SK-N-SH (cell line): Measurements from ENCODE around the gene GRB10. TPM values are rescaled to one million over a fixed set of nuclear protein-coding genes. Genes with fewer than 3 reads are reported as not detected.

ENCODE experiments used
- CTCF ChIA-PET: fragments of 300-600, 350-600 bp; formaldehyde crosslinking; extraction: SDS; loops from one replicate; lab custom pipeline; 2021; lab: Yijun Ruan, JAX
- POLR2A ChIA-PET: fragments of 350-600 bp; sonication (Branson Sonifier 250); formaldehyde crosslinking; extraction: SDS; loops from one replicate; lab custom pipeline; 2020; ENCODE audit warnings: antibody characterized with exemption, inconsistent platforms; lab: Yijun Ruan, JAX
- DNase-seq: peaks from one replicate; pipeline ENCODE4 v3.0.0; 2012
- H2AFZ ChIP-seq: fragments of 200-600 bp; sonication (generic); 2 replicates; pipeline ENCODE4 v1.8.1; 2016; ENCODE audit warnings: antibody characterized with exemption, mild to moderate bottlenecking, low read depth
- H3F3A ChIP-seq: fragments of 200-600 bp; sonication (generic); replicated peaks from 2 replicates; pipeline ENCODE3; 2016; ENCODE audit warnings: antibody characterized with exemption, mild to moderate bottlenecking; ENCODE audit not compliant: insufficient read depth
- H3K27ac ChIP-seq, 2 experiments: fragments of 200-500 bp in 1 of 2; fragments of 200-600 bp in 1 of 2; sonication (Bioruptor generic) in 1 of 2; sonication (generic), shearing (Covaris generic) in 1 of 2; 2 replicates each; pipeline versions ENCODE4 v1.5.1 to v1.6.1; 2014 to 2016; ENCODE audit warnings: low read depth in 2 of 2, inconsistent platforms in 1 of 2, low read length in 1 of 2, mild to moderate bottlenecking in 1 of 2, mixed read lengths in 1 of 2
- H3K27me3 ChIP-seq: fragments of 200-600 bp; sonication (generic), shearing (Covaris generic); 2 replicates; pipeline ENCODE4 v1.6.1; 2016; ENCODE audit warnings: mixed run types; ENCODE audit not compliant: insufficient read depth
- H3K36me3 ChIP-seq, 2 experiments: fragments of 200-500 bp in 1 of 2; fragments of 200-600 bp in 1 of 2; sonication (Bioruptor generic) in 1 of 2; sonication (generic) in 1 of 2; replicated peaks in 1 of 2; 2 replicates each; pipeline versions ENCODE3 to v1.5.1; 2014 to 2016; ENCODE audit warnings: low read length in 1 of 2, mild to moderate bottlenecking in 1 of 2; ENCODE audit not compliant: insufficient read depth in 2 of 2, control insufficient read depth in 1 of 2
- H3K4me1 ChIP-seq, 2 experiments: fragments of 200-500 bp in 1 of 2; fragments of 200-600 bp in 1 of 2; sonication (Bioruptor generic) in 1 of 2; sonication (generic), shearing (Covaris generic) in 1 of 2; 2 replicates each; pipeline versions ENCODE4 v1.5.1 to v1.6.1; 2014 to 2016; ENCODE audit warnings: low read depth in 1 of 2, low read length in 1 of 2, mixed run types in 1 of 2; ENCODE audit not compliant: insufficient read depth in 2 of 2, control insufficient read depth in 1 of 2
- H3K4me2 ChIP-seq: fragments of 200-600 bp; sonication (generic), shearing (Covaris generic); 2 replicates; pipeline ENCODE4 v1.6.1; 2017; ENCODE audit warnings: mixed run types
- H3K4me3 ChIP-seq, 2 experiments: fragments of 200-500 bp in 1 of 2; fragments of 200-600 bp in 1 of 2; sonication (Bioruptor generic) in 1 of 2; sonication (generic), shearing (Covaris generic) in 1 of 2; 2 replicates each; pipeline versions ENCODE4 v1.5.1 to v1.8.1; 2014 to 2016; ENCODE audit warnings: low read depth in 2 of 2, inconsistent platforms in 1 of 2, low read length in 1 of 2, mild to moderate bottlenecking in 1 of 2, mixed read lengths in 1 of 2, moderate library complexity in 1 of 2
- H3K79me2 ChIP-seq: fragments of 200-600 bp; sonication (generic); 2 replicates; pipeline ENCODE4 v1.8.1; 2017; ENCODE audit warnings: mild to moderate bottlenecking; ENCODE audit not compliant: insufficient read depth
- H3K9ac ChIP-seq: fragments of 200-600 bp; sonication (generic); 2 replicates; pipeline ENCODE4 v1.6.1; 2017; ENCODE audit warnings: mixed run types
- H3K9me2 ChIP-seq: fragments of 200-600 bp; sonication (generic); 2 replicates; pipeline ENCODE4 v1.6.1; 2017; ENCODE audit warnings: mixed run types
- H3K9me3 ChIP-seq: fragments of 200-600 bp; sonication (generic); 2 replicates; pipeline ENCODE4 v1.6.1; 2017; ENCODE audit warnings: mixed run types, mild to moderate bottlenecking, moderate library complexity
- H4K20me1 ChIP-seq: fragments of 200-600 bp; sonication (generic); 2 replicates; pipeline ENCODE4 v1.6.1; 2017; ENCODE audit warnings: mild to moderate bottlenecking, mixed run types; ENCODE audit not compliant: insufficient read depth
- ELF1 ChIP-seq: IDR thresholded peaks from 2 replicates; pipeline ENCODE4 v1.4.0; 2012
- EZH2phosphoT487 ChIP-seq: fragments of 200-600 bp; sonication (generic); IDR thresholded peaks from 2 replicates; pipeline ENCODE4 v1.6.1; 2017; ENCODE audit warnings: low read depth, mixed run types, mild to moderate bottlenecking, antibody characterized with exemption, moderate library complexity, borderline replicate concordance
- FOXJ3 ChIP-seq: sonication (generic); formaldehyde crosslinking; IDR thresholded peaks from 2 replicates; pipeline ENCODE4 v1.5.1; 2020; ENCODE audit warnings: mild to moderate bottlenecking, missing genetic modification reagents
- FOXM1 ChIP-seq: IDR thresholded peaks from 2 replicates; pipeline ENCODE4 v1.4.0; 2012; ENCODE audit warnings: low read depth, mild to moderate bottlenecking
- RCOR1 ChIP-seq: fragments of 150-350 bp; IDR thresholded peaks from 2 replicates; pipeline ENCODE4 v1.6.1; 2017; ENCODE audit warnings: antibody characterized with exemption, low read length
- SIN3A ChIP-seq: IDR thresholded peaks from 2 replicates; pipeline ENCODE4 v1.6.1; 2012; ENCODE audit warnings: low read depth, mild to moderate bottlenecking, low read length, moderate library complexity, borderline replicate concordance
- WGBS: methylation state at CpG from one replicate; pipeline ENCODE4 v1.1.6; 2017; ENCODE audit warnings: low lambda C conversion rate; 5-methylcytosine and 5-hydroxymethylcytosine counted together
- polyA plus RNA-seq, 3 experiments: library from polyadenylated mRNA; depleted of rRNA; stranded (reverse); fragments of >200 nt; gene quantifications; 2 replicates each; pipeline ENCODE4 v1.2.3, GENCODE V29; 2012
- TF ChIP-seq, protein P1 (sequence below): fragments of 150-350 bp; IDR thresholded peaks from 2 replicates; pipeline ENCODE4 v1.6.1; 2017; ENCODE audit warnings: antibody characterized with exemption, low read length, low read depth, borderline replicate concordance
- TF ChIP-seq, protein P2 (sequence below): fragments of 150-350 bp; IDR thresholded peaks from 2 replicates; pipeline ENCODE4 v1.6.1; 2016; ENCODE audit warnings: mild to moderate bottlenecking, low read depth, low read length
- TF ChIP-seq, protein P3 (sequence below): fragments of 200-600 bp; sonication (generic); IDR thresholded peaks from 2 replicates; pipeline ENCODE4 v1.6.1; 2017; ENCODE audit warnings: antibody characterized with exemption, mild to moderate bottlenecking, moderate library complexity

Gene GRB10
- polyA plus RNA-seq, 1 of the 3 experiments (the other 2 are of a cell fraction): 5.1 TPM

DNA sequence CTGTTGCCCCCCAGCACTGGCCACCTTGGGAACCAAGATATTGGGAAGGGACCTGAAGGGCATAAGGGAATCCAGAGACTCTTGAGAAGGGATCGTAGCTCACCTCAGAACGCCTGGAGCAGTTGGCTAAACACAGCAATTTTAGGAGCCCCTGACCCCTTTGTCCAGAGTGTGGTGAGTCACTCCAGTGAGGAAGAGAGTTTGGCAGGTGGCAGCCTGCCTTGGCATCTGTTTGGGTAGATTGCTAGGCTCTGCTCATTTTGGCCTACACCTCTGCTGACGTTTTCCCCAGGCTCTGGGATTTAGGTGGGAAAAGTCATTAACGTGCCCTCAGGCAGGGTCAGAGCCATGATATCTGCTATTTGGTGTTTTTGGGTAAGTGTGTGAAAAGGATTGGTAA is 100.6 kb downstream of the GRB10 start:
- ChIA-PET CTCF (interaction anchor here (1.1 to 11.9 kb wide), 4 partner anchors 9 to 213 kb away, joined by 3 to 157 read pairs (median 19); no protein-coding TSS in a partner anchor), POLR2A (no interaction called here)
- Histone ChIP-seq H4K20me1 (peaks cover 79% of the 10 kb centered on the region), H3K9me2 (no peaks in the 10 kb centered on the region), H3K9me3 (no peaks in the 10 kb centered on the region), H2AFZ (no peak overlapping the region), H3K27ac (no peak overlapping the region), H3K36me3 (peaks cover 0 to 12% of the 10 kb centered on the region in 2 experiments), H3K27me3 (no peaks in the 10 kb centered on the region), H3K4me2 (no peak overlapping the region), H3K9ac (no peak overlapping the region), H3K4me3 (no peak overlapping the region), H3K4me1 (peaks cover 0 to 11% of the 10 kb centered on the region in 2 experiments; a peak in 2 of 4 replicates), H3F3A (peaks cover 6% of the 10 kb centered on the region), H3K79me2 (peaks cover 62% of the 10 kb centered on the region)
- no peak for DNase-seq
- WGBS: 35% methylated on average over 4 of the region's 4 CpGs
- no peak for TF ChIP-seq FOXJ3

DNA sequence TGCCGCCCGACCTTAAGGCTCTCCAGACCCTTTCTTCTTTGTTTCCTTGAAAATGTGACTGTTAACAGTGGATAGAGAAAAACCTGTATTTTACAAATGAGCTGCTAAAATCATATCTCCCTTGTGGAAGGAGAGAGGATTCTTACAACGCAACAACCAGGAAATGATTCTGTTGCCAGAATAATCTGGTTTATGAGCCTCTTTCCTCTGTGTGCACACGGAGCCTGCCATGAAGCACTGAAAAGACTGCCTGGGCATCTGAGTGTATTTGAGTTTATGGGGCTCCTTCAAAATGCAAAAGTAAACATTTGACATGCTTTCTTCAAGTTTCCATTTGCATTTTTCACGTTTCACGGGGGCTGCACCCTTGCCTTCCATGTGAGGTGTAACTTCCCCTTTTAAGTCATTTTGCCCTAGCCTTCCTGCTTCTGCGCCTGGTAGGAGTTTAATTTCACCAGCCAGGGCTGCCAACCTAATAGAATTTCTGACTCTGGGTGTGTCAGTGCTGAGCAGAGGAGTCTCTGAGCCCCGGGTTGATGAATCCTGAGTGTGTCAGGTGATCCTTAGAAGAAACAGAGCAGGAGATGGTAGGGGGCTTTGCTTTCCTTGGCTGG is 101.2 kb downstream of the GRB10 start:
- peaks cover 83% of the 10 kb centered on the region for H4K20me1 ChIP-seq
- H3K4me2 ChIP-seq: no peak overlapping the region
- no peak overlapping the region for H3K9ac ChIP-seq
- no peaks in the 10 kb centered on the region for H3K27me3 ChIP-seq
- no peak overlapping the region for H3K27ac ChIP-seq
- TF ChIP-seq RCOR1 (no peak), SIN3A (no peak), ELF1 (no peak), FOXM1 (no peak), EZH2phosphoT487 (no peak)
- TF ChIP-seq, protein P1, sequence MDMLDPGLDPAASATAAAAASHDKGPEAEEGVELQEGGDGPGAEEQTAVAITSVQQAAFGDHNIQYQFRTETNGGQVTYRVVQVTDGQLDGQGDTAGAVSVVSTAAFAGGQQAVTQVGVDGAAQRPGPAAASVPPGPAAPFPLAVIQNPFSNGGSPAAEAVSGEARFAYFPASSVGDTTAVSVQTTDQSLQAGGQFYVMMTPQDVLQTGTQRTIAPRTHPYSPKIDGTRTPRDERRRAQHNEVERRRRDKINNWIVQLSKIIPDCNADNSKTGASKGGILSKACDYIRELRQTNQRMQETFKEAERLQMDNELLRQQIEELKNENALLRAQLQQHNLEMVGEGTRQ: no peak
- TF ChIP-seq, protein P2, sequence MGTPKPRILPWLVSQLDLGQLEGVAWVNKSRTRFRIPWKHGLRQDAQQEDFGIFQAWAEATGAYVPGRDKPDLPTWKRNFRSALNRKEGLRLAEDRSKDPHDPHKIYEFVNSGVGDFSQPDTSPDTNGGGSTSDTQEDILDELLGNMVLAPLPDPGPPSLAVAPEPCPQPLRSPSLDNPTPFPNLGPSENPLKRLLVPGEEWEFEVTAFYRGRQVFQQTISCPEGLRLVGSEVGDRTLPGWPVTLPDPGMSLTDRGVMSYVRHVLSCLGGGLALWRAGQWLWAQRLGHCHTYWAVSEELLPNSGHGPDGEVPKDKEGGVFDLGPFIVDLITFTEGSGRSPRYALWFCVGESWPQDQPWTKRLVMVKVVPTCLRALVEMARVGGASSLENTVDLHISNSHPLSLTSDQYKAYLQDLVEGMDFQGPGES: no peak
- TF ChIP-seq, protein P3, sequence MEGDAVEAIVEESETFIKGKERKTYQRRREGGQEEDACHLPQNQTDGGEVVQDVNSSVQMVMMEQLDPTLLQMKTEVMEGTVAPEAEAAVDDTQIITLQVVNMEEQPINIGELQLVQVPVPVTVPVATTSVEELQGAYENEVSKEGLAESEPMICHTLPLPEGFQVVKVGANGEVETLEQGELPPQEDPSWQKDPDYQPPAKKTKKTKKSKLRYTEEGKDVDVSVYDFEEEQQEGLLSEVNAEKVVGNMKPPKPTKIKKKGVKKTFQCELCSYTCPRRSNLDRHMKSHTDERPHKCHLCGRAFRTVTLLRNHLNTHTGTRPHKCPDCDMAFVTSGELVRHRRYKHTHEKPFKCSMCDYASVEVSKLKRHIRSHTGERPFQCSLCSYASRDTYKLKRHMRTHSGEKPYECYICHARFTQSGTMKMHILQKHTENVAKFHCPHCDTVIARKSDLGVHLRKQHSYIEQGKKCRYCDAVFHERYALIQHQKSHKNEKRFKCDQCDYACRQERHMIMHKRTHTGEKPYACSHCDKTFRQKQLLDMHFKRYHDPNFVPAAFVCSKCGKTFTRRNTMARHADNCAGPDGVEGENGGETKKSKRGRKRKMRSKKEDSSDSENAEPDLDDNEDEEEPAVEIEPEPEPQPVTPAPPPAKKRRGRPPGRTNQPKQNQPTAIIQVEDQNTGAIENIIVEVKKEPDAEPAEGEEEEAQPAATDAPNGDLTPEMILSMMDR: no peak
- H2AFZ ChIP-seq: no peak overlapping the region
- WGBS: 64% methylated on average over 8 of the region's 8 CpGs
- H3K4me1 ChIP-seq: peaks cover 0 to 17% of the 10 kb centered on the region in 2 experiments; a peak in 2 of 4 replicates
- ChIA-PET POLR2A (no interaction called here), CTCF (interaction anchor here (0.7 to 11.9 kb wide), 9 partner anchors 11 to 480 kb away, joined by 3 to 157 read pairs (median 14); no protein-coding TSS in a partner anchor)
- no peak for DNase-seq
- no peak overlapping the region for H3K4me3 ChIP-seq
- H3K79me2 ChIP-seq: peaks cover 67% of the 10 kb centered on the region
- H3K9me2 ChIP-seq: no peaks in the 10 kb centered on the region
- H3K9me3 ChIP-seq: no peaks in the 10 kb centered on the region
- H3K36me3 ChIP-seq: peaks cover 0 to 12% of the 10 kb centered on the region in 2 experiments
- H3F3A ChIP-seq: peaks cover 4% of the 10 kb centered on the region
